Vagina (tissue), 2 donors: Measurements from ENCODE around the gene GPR108.

Experiments used
- POLR2A ChIP-seq, 2 donors: fragments of 450-650 bp; IDR thresholded peaks; one replicate each; pipeline ENCODE4 v1.6.1; 2017; ENCODE audit warnings: antibody characterized with exemption in 2 of 2, mild to moderate bottlenecking in 2 of 2, moderate library complexity in 2 of 2
- POLR2AphosphoS5 ChIP-seq, 2 donors: sonication (generic); formaldehyde crosslinking; IDR thresholded peaks; one replicate each; pipeline ENCODE4 v1.9.0; 2017; ENCODE audit warnings: antibody characterized with exemption in 2 of 2, mild to moderate bottlenecking in 2 of 2, low read depth in 1 of 2; ENCODE audit not compliant: insufficient read depth in 1 of 2

GRCh38 chr19:6739390-6739882 is 2.1 kb upstream of the GPR108 start, which contains the start of gene TRIP10:
- TF ChIP-seq POLR2A (IDR thresholded peaks at IDR 0.05) (peak in 1 of 2 donors; percentile 76), POLR2AphosphoS5 (IDR thresholded peaks at IDR 0.05; ENCODE audit: insufficient read depth in 1 of 2, low read depth in 1 of 2) (peak in 1 of 2 donors; percentile 84)
